Measurements from ENCODE around the gene COL25A1. TPM values are rescaled to one million over a fixed set of nuclear protein-coding genes. Genes with fewer than 3 reads are reported as not detected.

Gene COL25A1
- total and polyA plus RNA-seq, 2 experiments from 2014 or later = 0.28 to 1.9 TPM

- H3K4me2 ChIP-seq = no peak overlapping the region
- no peak overlapping the region for H3K4me3 ChIP-seq
- TF ChIP-seq EZH2 (IDR thresholded peaks at IDR 0.05; ENCODE audit: borderline replicate concordance) (no peak), EZH2phosphoT487 (IDR thresholded peaks at IDR 0.05; ENCODE audit: low read depth, severe bottlenecking, unreplicated experiment) (no peak)
- TF ChIP-seq, protein P1, sequence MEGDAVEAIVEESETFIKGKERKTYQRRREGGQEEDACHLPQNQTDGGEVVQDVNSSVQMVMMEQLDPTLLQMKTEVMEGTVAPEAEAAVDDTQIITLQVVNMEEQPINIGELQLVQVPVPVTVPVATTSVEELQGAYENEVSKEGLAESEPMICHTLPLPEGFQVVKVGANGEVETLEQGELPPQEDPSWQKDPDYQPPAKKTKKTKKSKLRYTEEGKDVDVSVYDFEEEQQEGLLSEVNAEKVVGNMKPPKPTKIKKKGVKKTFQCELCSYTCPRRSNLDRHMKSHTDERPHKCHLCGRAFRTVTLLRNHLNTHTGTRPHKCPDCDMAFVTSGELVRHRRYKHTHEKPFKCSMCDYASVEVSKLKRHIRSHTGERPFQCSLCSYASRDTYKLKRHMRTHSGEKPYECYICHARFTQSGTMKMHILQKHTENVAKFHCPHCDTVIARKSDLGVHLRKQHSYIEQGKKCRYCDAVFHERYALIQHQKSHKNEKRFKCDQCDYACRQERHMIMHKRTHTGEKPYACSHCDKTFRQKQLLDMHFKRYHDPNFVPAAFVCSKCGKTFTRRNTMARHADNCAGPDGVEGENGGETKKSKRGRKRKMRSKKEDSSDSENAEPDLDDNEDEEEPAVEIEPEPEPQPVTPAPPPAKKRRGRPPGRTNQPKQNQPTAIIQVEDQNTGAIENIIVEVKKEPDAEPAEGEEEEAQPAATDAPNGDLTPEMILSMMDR (IDR thresholded peaks at IDR 0.05; ENCODE audit: poor library complexity) = no peak
- WGBS (ENCODE audit: low lambda C conversion rate, missing lambda C conversion rate) = 97% methylated on average over 2 of the region's 2 CpGs
- DNase-seq (ENCODE audit: low spot score) = no peak
- no peak overlapping the region for H2AFZ ChIP-seq
- H3K79me2 ChIP-seq = no peaks in the 10 kb centered on the region
- H3K27ac ChIP-seq = no peak overlapping the region
- H3K9me3 ChIP-seq (ENCODE audit: low read depth) = no peaks in the 10 kb centered on the region
- no peaks in the 10 kb centered on the region for H4K20me1 ChIP-seq (ENCODE audit: insufficient read depth, poor library complexity, severe bottlenecking)
- no peaks in the 10 kb centered on the region for H3K36me3 ChIP-seq (replicated peaks; ENCODE audit: insufficient read depth, low read depth)
- no peaks in the 10 kb centered on the region for H3K27me3 ChIP-seq
- peaks cover 3% of the 10 kb centered on the region for H3K4me1 ChIP-seq (ENCODE audit: insufficient read depth)
- H3K9me2 ChIP-seq (replicated peaks; ENCODE audit: insufficient read depth) = no peaks in the 10 kb centered on the region
These were observed 87.0 kb downstream of the COL25A1 start for GRCh38 chr4:109215506-109215905.

GRCh38 chr4:109214622-109215301 is 87.7 kb downstream of the COL25A1 start:
- H3K27ac ChIP-seq = no peak overlapping the region
- no peak for DNase-seq (ENCODE audit: low spot score)
- WGBS (ENCODE audit: low lambda C conversion rate, missing lambda C conversion rate) = 85% methylated on average over 4 of the region's 4 CpGs
- TF ChIP-seq EZH2phosphoT487 (IDR thresholded peaks at IDR 0.05; ENCODE audit: low read depth, severe bottlenecking, unreplicated experiment) (no peak), EZH2 (IDR thresholded peaks at IDR 0.05; ENCODE audit: borderline replicate concordance) (no peak)
- TF ChIP-seq, protein P1 (IDR thresholded peaks at IDR 0.05; ENCODE audit: poor library complexity) = no peak
- no peaks in the 10 kb centered on the region for H4K20me1 ChIP-seq (ENCODE audit: insufficient read depth, poor library complexity, severe bottlenecking)
- H3K4me3 ChIP-seq = no peak overlapping the region
- H3K9me2 ChIP-seq (replicated peaks; ENCODE audit: insufficient read depth) = no peaks in the 10 kb centered on the region
- H2AFZ ChIP-seq = no peak overlapping the region
- no peaks in the 10 kb centered on the region for H3K9me3 ChIP-seq (ENCODE audit: low read depth)
- peaks cover 3% of the 10 kb centered on the region for H3K4me1 ChIP-seq (ENCODE audit: insufficient read depth)
- H3K27me3 ChIP-seq = no peaks in the 10 kb centered on the region
- H3K79me2 ChIP-seq = no peaks in the 10 kb centered on the region
- no peaks in the 10 kb centered on the region for H3K36me3 ChIP-seq (replicated peaks; ENCODE audit: insufficient read depth, low read depth)
- H3K4me2 ChIP-seq = no peak overlapping the region

GRCh38 chr4:109213056-109213455 is 89.4 kb downstream of the COL25A1 start:
- Histone ChIP-seq H3K27ac (no peak overlapping the region), H3K36me3 (replicated peaks; ENCODE audit: insufficient read depth, low read depth) (no peaks in the 10 kb centered on the region), H3K4me3 (no peak overlapping the region), H2AFZ (no peak overlapping the region), H3K9me3 (ENCODE audit: low read depth) (no peaks in the 10 kb centered on the region), H3K4me2 (no peak overlapping the region), H3K9me2 (replicated peaks; ENCODE audit: insufficient read depth) (no peaks in the 10 kb centered on the region), H3K79me2 (no peaks in the 10 kb centered on the region), H3K27me3 (no peaks in the 10 kb centered on the region), H3K4me1 (ENCODE audit: insufficient read depth) (peaks cover 3% of the 10 kb centered on the region), H4K20me1 (ENCODE audit: insufficient read depth, poor library complexity, severe bottlenecking) (no peaks in the 10 kb centered on the region)
- TF ChIP-seq EZH2 (IDR thresholded peaks at IDR 0.05; ENCODE audit: borderline replicate concordance) (no peak), EZH2phosphoT487 (IDR thresholded peaks at IDR 0.05; ENCODE audit: low read depth, severe bottlenecking, unreplicated experiment) (no peak)
- TF ChIP-seq, protein P1 (IDR thresholded peaks at IDR 0.05; ENCODE audit: poor library complexity) = no peak
- 96% methylated on average over 1 of the region's 1 CpG for WGBS (ENCODE audit: low lambda C conversion rate, missing lambda C conversion rate)
- DNase-seq (ENCODE audit: low spot score) = no peak

All from hepatocyte (in vitro differentiated cells).